Measurements from ENCODE around the gene PRDM15.

Gene PRDM15

GRCh38 chr21:41916888-41917433 is 37.8 kb upstream of the PRDM15 start:
- H3K4me3 Mint-ChIP-seq: no peak overlapping the region
- peak overlapping the region; percentile 43 for H3K27ac Mint-ChIP-seq
- H3K4me1 Mint-ChIP-seq: peaks cover 5% of the 10 kb centered on the region
- no peaks in the 10 kb centered on the region for H3K9me3 Mint-ChIP-seq
- DNase-seq (ENCODE audit: low spot score in 2 of 2) (no peak), ATAC-seq (no peak)
- H3K36me3 Mint-ChIP-seq: peaks cover 15% of the 10 kb centered on the region

DNA sequence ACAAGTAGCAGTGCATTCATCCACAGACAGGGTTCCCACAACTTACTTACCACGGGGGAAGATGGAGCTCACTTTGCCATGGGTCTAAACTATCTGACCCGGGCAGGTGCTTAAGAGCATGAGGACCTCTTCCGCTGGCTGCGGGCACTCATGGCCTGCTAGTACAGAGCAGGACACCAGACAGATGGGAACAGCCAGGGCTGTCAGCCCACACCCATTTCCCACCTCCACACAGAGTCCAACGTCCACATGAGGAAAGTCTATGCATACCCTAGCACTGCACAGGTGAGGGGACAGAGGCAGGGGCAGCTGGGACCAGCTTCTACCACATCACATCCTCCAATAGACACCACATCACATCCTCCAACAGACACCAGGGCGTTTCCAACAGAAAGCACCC is 35.8 kb upstream of the PRDM15 start:
- DNase-seq (ENCODE audit: low spot score in 2 of 2): no peak
- no peak for ATAC-seq
- H3K27ac Mint-ChIP-seq: no peak overlapping the region
- no peak overlapping the region for H3K4me3 Mint-ChIP-seq
- no peaks in the 10 kb centered on the region for H3K9me3 Mint-ChIP-seq
- no peaks in the 10 kb centered on the region for H3K4me1 Mint-ChIP-seq
- peaks cover 24% of the 10 kb centered on the region for H3K36me3 Mint-ChIP-seq

DNA sequence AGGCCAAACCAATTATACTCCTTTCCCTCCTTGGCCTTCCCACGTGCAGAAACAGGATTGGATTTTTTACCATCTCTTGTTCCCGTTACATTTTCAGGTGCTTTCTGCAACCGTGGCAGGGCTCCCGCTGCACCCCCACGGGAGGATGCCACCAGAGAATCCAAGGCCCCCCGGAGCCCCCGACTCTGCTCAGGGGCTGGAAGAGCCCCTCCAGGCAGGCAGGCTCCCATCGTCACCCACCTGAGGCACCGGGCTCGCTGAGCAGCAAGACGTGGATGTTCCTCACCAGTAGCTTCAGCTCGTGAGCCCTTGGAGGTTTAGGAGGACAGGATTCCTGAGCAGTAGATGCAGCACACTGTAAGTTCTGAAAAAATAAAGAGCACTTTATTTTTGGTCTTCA is 35.2 kb upstream of the PRDM15 start:
- Mint-ChIP-seq H3K9me3 (no peaks in the 10 kb centered on the region), H3K4me1 (no peaks in the 10 kb centered on the region), H3K4me3 (no peak overlapping the region), H3K27ac (no peak overlapping the region), H3K36me3 (peaks cover 27% of the 10 kb centered on the region)
- ATAC-seq (no peak), DNase-seq (ENCODE audit: low spot score in 2 of 2) (no peak)

DNA sequence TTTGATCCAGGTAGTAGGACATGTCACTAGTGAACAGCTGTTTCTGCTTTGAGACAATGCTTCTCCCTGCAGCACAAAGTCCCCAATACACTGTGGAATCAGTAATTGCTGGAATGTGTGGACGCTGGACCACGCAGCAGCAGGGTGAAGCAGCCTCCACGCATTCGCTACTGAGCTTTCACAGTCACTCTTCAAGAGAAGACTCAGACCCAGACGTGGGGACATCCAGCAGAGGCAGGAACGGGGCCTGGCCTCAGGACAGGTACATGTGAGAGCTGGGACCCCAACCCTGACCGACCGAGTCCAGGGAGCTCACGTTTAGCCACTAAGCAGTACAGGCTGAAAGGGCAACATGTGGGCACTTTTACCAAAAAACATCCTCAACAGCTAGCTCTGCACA is 34.1 kb upstream of the PRDM15 start:
- DNase-seq (ENCODE audit: low spot score in 2 of 2): no peak
- Mint-ChIP-seq H3K9me3 (no peaks in the 10 kb centered on the region), H3K27ac (no peak overlapping the region), H3K36me3 (peaks cover 30% of the 10 kb centered on the region), H3K4me3 (no peak overlapping the region), H3K4me1 (no peaks in the 10 kb centered on the region)
- ATAC-seq: no peak

GRCh38 chr21:41908829-41909228 is 29.7 kb upstream of the PRDM15 start:
- Mint-ChIP-seq H3K4me3 (no peak overlapping the region), H3K4me1 (no peaks in the 10 kb centered on the region), H3K27ac (no peak overlapping the region), H3K9me3 (no peaks in the 10 kb centered on the region), H3K36me3 (peaks cover 29% of the 10 kb centered on the region)
- ATAC-seq (no peak), DNase-seq (ENCODE audit: low spot score in 2 of 2) (no peak)

DNA sequence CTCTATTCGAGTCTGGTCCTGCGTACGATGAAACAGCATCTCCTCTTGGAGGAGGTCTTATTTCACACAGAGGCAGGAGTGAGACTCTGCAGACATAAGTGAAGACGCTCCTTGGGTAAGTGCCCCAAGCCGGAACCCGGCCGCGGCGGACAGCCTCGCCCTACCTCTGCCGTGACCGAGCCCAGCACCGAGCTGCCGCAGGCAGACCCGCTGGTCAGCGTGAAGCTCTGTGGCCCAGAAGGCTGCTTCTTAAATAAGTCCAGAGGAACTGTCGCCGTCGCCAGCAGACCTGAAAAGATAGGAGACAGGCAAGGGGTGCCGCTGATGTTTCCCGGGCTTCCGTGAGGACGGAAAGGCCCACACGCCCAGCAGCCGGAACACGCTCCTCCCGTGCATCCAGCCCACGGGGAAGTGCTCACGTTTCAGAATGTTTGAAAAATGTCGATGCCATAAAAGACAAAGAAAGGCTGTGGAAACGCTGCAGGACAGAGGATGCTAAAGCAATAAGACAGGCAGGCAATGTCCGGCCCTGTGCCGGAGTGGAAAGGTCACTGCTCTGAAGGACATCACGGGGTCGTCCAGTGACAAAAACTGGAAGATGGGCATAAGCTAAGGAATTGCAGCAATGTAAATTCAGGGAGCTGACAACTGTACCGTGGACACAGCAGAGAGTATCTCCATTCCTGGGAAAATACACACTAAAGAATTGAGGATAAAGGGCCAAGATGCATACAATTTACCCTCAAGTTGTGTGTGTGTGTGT is 28.5 kb upstream of the PRDM15 start:
- Mint-ChIP-seq H3K36me3 (peaks cover 24% of the 10 kb centered on the region), H3K9me3 (no peaks in the 10 kb centered on the region), H3K4me1 (no peaks in the 10 kb centered on the region), H3K4me3 (no peak overlapping the region), H3K27ac (no peak overlapping the region)
- no peak for DNase-seq (ENCODE audit: low spot score in 2 of 2)
- no peak for ATAC-seq

DNA sequence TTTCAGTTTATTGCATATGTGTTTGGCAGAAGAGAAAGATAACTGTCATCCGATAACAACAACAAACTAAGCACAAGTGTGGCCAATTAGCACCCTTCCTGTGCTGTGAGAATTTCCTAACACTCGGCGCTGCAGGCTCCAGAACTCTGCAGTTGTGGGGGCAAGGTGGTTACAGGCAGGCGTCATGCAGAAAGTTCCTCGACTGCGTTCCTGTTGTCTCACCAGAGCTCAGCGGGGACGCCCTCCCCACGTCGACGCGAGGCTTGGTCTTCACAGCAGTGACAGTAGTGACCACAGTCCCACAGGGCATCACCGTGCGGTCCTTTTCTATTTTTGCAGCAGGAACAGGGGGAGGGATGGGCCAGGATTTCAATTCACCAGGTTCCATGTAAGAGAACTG is 27.6 kb upstream of the PRDM15 start:
- Mint-ChIP-seq H3K4me3 (no peak overlapping the region), H3K36me3 (peaks cover 17% of the 10 kb centered on the region), H3K27ac (no peak overlapping the region), H3K9me3 (no peaks in the 10 kb centered on the region), H3K4me1 (no peaks in the 10 kb centered on the region)
- ATAC-seq (no peak), DNase-seq (ENCODE audit: low spot score in 2 of 2) (no peak)

- DNase-seq (ENCODE audit: low spot score in 2 of 2) (no peak), ATAC-seq (no peak)
- no peak overlapping the region for H3K27ac Mint-ChIP-seq
- no peaks in the 10 kb centered on the region for H3K9me3 Mint-ChIP-seq
- H3K4me3 Mint-ChIP-seq: no peak overlapping the region
- H3K36me3 Mint-ChIP-seq: peaks cover 4% of the 10 kb centered on the region
- peaks cover 22% of the 10 kb centered on the region for H3K4me1 Mint-ChIP-seq
These were observed 24.6 kb upstream of the PRDM15 start for GRCh38 chr21:41903559-41904351.

DNA sequence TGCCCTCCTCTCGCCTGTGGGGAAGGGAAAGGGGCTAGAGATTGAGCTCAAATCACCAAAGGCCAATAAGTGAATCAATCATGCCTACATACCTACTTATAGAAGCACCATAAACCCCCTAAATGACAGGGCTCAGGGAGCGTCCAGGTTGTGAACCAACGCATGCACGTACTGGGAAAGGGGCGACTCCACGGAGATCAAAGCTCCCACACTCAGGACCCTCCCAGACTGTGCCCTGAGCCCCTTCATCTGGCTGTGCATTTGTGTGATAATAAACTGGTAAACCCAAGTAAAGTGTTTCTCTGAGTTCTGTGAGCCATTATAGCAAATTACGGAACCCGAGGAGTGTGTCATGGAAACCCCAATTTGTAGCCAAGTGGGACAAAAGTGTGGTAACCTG is 23.8 kb upstream of the PRDM15 start:
- Mint-ChIP-seq H3K36me3 (peaks cover 4% of the 10 kb centered on the region), H3K9me3 (no peaks in the 10 kb centered on the region), H3K4me1 (peaks cover 26% of the 10 kb centered on the region), H3K27ac (no peak overlapping the region), H3K4me3 (no peak overlapping the region)
- no peak for ATAC-seq
- no peak for DNase-seq (ENCODE audit: low spot score in 2 of 2)

DNA sequence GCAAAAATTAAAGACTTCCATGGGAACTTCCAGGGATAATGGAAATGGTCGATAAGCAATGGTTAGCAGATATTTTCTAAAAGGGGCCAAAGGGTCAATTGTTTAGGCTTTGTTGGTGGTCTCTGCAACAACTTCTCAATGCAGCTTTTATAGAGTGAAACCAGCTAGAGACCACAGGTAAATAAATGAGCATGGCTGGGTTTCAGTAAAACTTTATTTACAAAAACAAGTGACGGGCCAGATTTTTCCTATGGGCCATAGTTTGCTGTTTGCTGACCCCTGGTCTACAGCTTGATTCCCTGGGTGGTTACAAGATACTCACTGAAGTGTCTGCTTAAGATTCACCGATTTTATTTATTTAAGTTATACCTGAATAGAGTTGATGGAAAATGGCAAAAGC is 22.6 kb upstream of the PRDM15 start:
- H3K4me3 Mint-ChIP-seq: no peak overlapping the region
- no peak for DNase-seq (ENCODE audit: low spot score in 2 of 2)
- no peak overlapping the region for H3K27ac Mint-ChIP-seq
- no peak for ATAC-seq
- H3K4me1 Mint-ChIP-seq: peaks cover 26% of the 10 kb centered on the region
- H3K36me3 Mint-ChIP-seq: peaks cover 4% of the 10 kb centered on the region
- H3K9me3 Mint-ChIP-seq: no peaks in the 10 kb centered on the region

GRCh38 chr21:41901099-41901498 is 22.0 kb upstream of the PRDM15 start:
- peaks cover 27% of the 10 kb centered on the region for H3K4me1 Mint-ChIP-seq
- ATAC-seq (peak; percentile 27), DNase-seq (ENCODE audit: low spot score in 2 of 2) (no peak)
- no peak overlapping the region for H3K4me3 Mint-ChIP-seq
- peaks cover 1% of the 10 kb centered on the region for H3K36me3 Mint-ChIP-seq
- peak overlapping the region; percentile 54 for H3K27ac Mint-ChIP-seq
- no peaks in the 10 kb centered on the region for H3K9me3 Mint-ChIP-seq

DNA sequence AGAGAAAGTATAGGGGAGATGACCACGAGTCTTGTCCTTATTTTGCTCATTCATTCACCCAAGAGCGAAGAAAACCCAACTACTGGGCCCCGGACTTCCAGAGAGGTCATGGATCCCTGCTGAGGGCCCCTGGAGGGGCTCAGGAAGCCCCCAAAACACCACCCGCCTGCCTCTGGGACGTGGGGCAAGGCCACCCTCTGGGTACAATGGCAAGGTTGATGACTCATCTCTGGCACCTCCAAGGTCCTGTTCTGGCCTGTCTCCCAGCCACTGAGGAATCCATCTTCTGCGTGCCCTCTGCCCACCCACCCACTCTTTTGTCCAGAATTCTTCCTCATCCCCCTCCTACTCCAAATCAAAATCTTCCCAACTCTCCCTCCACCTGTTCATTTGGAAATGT is 21.3 kb upstream of the PRDM15 start:
- no peak for ATAC-seq
- H3K4me3 Mint-ChIP-seq: no peak overlapping the region
- no peaks in the 10 kb centered on the region for H3K9me3 Mint-ChIP-seq
- H3K4me1 Mint-ChIP-seq: peaks cover 32% of the 10 kb centered on the region
- no peaks in the 10 kb centered on the region for H3K36me3 Mint-ChIP-seq
- H3K27ac Mint-ChIP-seq: peak overlapping the region; percentile 54
- DNase-seq (ENCODE audit: low spot score in 2 of 2): no peak

DNA sequence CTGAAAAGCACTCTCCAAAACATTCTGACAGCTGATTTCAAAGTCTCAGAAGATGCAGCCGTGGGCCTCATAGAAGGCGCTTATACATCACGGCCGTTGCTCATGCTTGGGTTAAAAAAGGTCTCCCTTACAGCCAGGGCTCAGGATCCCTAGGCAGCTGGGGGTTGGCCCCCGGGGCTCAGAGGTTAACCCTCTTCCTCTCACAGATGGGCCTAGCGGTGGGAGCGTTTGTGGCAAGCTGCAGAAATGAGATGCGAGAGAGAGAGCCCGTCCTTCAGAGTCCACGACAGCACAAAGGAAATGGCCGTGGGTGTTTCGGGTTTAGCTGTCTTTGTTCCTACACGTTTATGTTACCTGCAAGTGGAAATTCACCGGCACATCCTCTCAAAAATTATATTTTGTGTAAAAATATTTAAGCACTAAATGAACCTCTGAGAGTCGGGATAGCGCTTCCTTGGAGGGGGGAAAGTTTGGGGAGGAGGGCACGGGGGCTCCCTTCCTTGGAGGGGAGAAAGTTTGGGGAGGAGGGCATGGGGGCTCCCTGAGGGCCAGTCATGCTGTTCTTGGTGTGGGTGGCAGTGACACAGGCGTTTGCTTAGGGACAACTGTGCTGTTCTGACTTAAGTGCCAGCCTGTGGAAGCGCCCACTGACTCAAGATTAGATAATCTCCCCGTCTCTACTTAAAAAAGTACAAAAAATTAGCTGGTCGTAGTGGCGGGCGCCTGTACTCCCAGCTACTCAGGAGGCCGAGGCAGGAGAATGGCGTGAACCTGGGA is 20.5 kb upstream of the PRDM15 start:
- peak; percentile 93 for ATAC-seq
- DNase-seq (ENCODE audit: low spot score in 2 of 2): peak; percentile 42 to 72
- H3K36me3 Mint-ChIP-seq: no peaks in the 10 kb centered on the region
- H3K27ac Mint-ChIP-seq: peak overlapping the region; percentile 86
- peaks cover 32% of the 10 kb centered on the region for H3K4me1 Mint-ChIP-seq
- no peaks in the 10 kb centered on the region for H3K9me3 Mint-ChIP-seq
- peak overlapping the region; percentile 49 for H3K4me3 Mint-ChIP-seq

- ATAC-seq: no peak
- peaks cover 32% of the 10 kb centered on the region for H3K4me1 Mint-ChIP-seq
- no peaks in the 10 kb centered on the region for H3K36me3 Mint-ChIP-seq
- H3K9me3 Mint-ChIP-seq: no peaks in the 10 kb centered on the region
- no peak for DNase-seq (ENCODE audit: low spot score in 2 of 2)
- peak overlapping the region; percentile 86 for H3K27ac Mint-ChIP-seq
- peak overlapping the region; percentile 49 for H3K4me3 Mint-ChIP-seq
These were observed 19.9 kb upstream of the PRDM15 start for GRCh38 chr21:41898998-41899397.

- ATAC-seq (no peak), DNase-seq (ENCODE audit: low spot score in 2 of 2) (no peak)
- Mint-ChIP-seq H3K4me1 (peaks cover 32% of the 10 kb centered on the region), H3K9me3 (no peaks in the 10 kb centered on the region), H3K4me3 (no peak overlapping the region), H3K36me3 (no peaks in the 10 kb centered on the region), H3K27ac (peak overlapping the region; percentile 54)
These were observed 18.6 kb upstream of the PRDM15 start for GRCh38 chr21:41897700-41898099.

Data from stimulated activated effector memory CD8-positive, alpha-beta T cell treated with anti-CD3 and anti-CD28 coated beads, Interleukin-12 subunit alpha, Interleukin-12 subunit beta, amount 100 ng/mL, for 72 hours (primary cell).